ENCODE measurements around the gene CCDC141. TPM values are rescaled to one million over a fixed set of nuclear protein-coding genes. Genes with fewer than 3 reads are reported as not detected.

The CCDC141 gene
- total and polyA plus RNA-seq, 3 donors from 2014 or later = 2.2 to 25.9 (median 17.8) TPM

DNA sequence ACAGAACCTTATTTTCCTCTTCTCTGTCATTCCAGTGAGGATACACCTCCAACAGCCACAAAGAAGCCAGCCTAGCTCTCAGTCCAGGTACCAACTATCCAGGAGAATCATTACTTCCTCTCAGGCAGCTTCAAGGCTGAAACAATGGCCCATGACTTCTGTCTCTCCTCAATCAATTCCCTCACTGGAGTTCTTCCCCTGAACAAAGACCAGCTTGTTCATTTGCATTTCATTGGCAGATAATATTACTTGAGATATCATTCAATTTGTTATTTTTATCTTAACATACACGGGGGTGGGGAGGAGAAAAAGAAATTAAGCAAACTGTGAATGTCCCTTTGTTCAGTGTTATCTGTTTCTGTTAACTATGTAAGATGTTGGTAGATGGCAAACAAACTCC is 44.0 kb downstream of the CCDC141 start:
- Histone ChIP-seq H3K9me3 (no peaks in the 10 kb centered on the region), H3K4me3 (no peak overlapping the region), H3K27ac (peak overlapping the region; percentile 71), H3K27me3 (no peaks in the 10 kb centered on the region), H3K4me1 (no peaks in the 10 kb centered on the region), H3K36me3 (ENCODE audit: low read depth, missing control alignments) (no peaks in the 10 kb centered on the region)
- WGBS, 2 donors = 50 to 64% methylated on average over 1 of the region's 1 CpG
- TF ChIP-seq POLR2A (IDR thresholded peaks at IDR 0.05) = no peak
- TF ChIP-seq, protein P1, sequence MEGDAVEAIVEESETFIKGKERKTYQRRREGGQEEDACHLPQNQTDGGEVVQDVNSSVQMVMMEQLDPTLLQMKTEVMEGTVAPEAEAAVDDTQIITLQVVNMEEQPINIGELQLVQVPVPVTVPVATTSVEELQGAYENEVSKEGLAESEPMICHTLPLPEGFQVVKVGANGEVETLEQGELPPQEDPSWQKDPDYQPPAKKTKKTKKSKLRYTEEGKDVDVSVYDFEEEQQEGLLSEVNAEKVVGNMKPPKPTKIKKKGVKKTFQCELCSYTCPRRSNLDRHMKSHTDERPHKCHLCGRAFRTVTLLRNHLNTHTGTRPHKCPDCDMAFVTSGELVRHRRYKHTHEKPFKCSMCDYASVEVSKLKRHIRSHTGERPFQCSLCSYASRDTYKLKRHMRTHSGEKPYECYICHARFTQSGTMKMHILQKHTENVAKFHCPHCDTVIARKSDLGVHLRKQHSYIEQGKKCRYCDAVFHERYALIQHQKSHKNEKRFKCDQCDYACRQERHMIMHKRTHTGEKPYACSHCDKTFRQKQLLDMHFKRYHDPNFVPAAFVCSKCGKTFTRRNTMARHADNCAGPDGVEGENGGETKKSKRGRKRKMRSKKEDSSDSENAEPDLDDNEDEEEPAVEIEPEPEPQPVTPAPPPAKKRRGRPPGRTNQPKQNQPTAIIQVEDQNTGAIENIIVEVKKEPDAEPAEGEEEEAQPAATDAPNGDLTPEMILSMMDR (IDR thresholded peaks at IDR 0.05) = no peak
- peak; percentile 56 for DNase-seq
- intact Hi-C loops (cut with DNase I; ENCODE audit: low total_unique reads) = no loop called here

DNA sequence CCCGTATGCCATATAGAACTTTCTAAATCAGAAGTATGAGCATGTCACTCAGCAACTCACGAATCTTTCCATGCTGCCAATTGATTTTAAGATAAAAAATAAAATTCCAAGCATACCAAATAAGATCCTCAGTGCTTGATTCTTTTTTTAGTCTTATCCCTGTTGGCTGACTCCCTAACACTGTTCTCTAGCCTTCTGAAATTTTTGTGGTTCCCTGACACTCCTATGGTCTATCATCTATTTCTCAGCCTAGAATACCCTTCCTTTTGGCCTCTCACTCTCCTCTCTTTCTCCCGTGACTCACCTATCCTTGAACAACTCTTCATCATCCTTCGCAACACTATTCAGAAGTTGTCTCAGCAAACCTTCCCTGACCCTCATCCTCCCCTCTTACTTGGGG is 50.5 kb downstream of the CCDC141 start:
- H3K27me3 ChIP-seq = no peaks in the 10 kb centered on the region
- DNase-seq = no peak
- H3K4me3 ChIP-seq = no peak overlapping the region
- 89% methylated on average over 4 of the region's 4 CpGs for WGBS, 2 donors
- H3K4me1 ChIP-seq = no peaks in the 10 kb centered on the region
- TF ChIP-seq, protein P1 (IDR thresholded peaks at IDR 0.05) = no peak
- no peak for TF ChIP-seq POLR2A (IDR thresholded peaks at IDR 0.05)
- no peak overlapping the region for H3K27ac ChIP-seq
- intact Hi-C loops (cut with DNase I; ENCODE audit: low total_unique reads) = no loop called here
- H3K9me3 ChIP-seq = no peaks in the 10 kb centered on the region
- no peaks in the 10 kb centered on the region for H3K36me3 ChIP-seq (ENCODE audit: low read depth, missing control alignments)

DNA sequence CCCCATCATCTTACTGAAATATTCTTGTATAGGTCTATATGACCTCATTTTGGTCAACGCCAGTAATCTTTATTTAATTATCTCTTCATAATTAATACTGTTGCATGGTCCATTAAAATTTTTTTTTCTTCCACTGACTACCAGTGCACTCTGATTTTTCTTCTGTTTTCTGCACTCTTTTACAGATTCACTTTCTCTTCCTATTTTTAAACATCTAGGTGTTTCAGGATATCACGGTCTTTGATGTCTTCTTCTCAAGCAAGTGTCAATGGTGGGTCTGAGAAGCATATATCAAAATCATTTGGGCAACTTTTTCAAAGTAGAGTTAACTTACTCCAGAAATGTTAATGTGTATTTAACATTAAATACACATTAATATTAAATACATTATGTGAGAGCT is 51.4 kb downstream of the CCDC141 start:
- H3K9me3 ChIP-seq = no peaks in the 10 kb centered on the region

DNA sequence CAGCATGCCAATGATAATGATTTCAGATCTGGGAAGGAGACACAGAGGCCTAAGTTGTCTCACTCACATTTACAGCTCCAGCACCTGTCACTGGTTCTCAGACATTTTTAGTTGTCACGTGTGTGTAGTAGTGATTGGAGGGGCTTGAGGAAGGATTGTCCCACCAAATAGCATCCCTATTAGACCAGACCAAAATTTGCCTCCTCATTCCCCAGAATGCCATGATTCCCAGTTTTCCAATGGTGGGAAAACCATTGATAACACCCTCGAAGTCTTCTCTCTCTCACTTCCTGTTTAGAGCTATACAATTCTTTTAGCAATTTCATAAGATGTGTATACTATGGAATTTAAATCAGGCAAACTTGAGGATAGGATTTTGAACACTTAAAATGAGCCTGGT is 52.5 kb downstream of the CCDC141 start:
- no peaks in the 10 kb centered on the region for H3K36me3 ChIP-seq (ENCODE audit: low read depth, missing control alignments)
- no peaks in the 10 kb centered on the region for H3K4me1 ChIP-seq
- no peaks in the 10 kb centered on the region for H3K27me3 ChIP-seq
- no peak for DNase-seq
- 76 to 79% methylated on average over 2 of the region's 2 CpGs for WGBS, 2 donors
- H3K9me3 ChIP-seq = no peaks in the 10 kb centered on the region
- intact Hi-C loops (cut with DNase I; ENCODE audit: low total_unique reads) = no loop called here
- peak overlapping the region in 1 of 2 donors; percentile 75 for H3K27ac ChIP-seq
- TF ChIP-seq, protein P1 (IDR thresholded peaks at IDR 0.05) = no peak
- TF ChIP-seq POLR2A (IDR thresholded peaks at IDR 0.05) = no peak
- no peak overlapping the region for H3K4me3 ChIP-seq

More for the DNA sequence above, 51.4 kb downstream of the CCDC141 start:
- WGBS, 2 donors = 90 to 94% methylated on average over 2 of the region's 2 CpGs
- H3K36me3 ChIP-seq (ENCODE audit: low read depth, missing control alignments) = no peaks in the 10 kb centered on the region
- no peaks in the 10 kb centered on the region for H3K4me1 ChIP-seq
- H3K27me3 ChIP-seq = no peaks in the 10 kb centered on the region
- intact Hi-C loops (cut with DNase I; ENCODE audit: low total_unique reads) = no loop called here
- H3K4me3 ChIP-seq = no peak overlapping the region
- TF ChIP-seq, protein P1 (IDR thresholded peaks at IDR 0.05) = no peak
- no peak for TF ChIP-seq POLR2A (IDR thresholded peaks at IDR 0.05)
- no peak overlapping the region for H3K27ac ChIP-seq
- no peak for DNase-seq

DNA sequence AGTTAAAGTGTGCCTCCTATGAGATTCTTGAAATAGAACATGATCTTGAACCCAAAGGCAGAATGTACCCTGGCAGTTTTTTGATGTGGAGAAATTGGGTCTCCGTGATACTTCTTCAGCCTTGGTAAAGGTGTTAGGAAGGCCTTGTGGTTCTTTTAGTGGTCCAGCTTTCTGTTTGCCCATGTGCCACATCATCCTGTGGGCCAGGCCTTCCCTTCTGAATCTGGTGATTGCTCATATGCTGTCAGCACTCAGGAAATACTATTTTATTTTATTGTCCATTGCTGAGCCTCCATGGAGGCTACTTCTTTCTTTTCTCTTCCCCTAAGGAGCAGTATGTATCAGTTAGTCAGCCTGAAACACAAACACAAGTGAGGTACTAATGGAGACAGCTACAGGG is 52.9 kb downstream of the CCDC141 start:
- H3K36me3 ChIP-seq (ENCODE audit: low read depth, missing control alignments) = no peaks in the 10 kb centered on the region
- no peaks in the 10 kb centered on the region for H3K9me3 ChIP-seq
- H3K4me3 ChIP-seq = no peak overlapping the region
- H3K27me3 ChIP-seq = no peaks in the 10 kb centered on the region
- H3K27ac ChIP-seq = peak overlapping the region; percentile 75 to 80
- DNase-seq = no peak
- no peak for TF ChIP-seq POLR2A (IDR thresholded peaks at IDR 0.05)
- TF ChIP-seq, protein P1 (IDR thresholded peaks at IDR 0.05) = no peak
- H3K4me1 ChIP-seq = no peaks in the 10 kb centered on the region
- intact Hi-C loops (cut with DNase I; ENCODE audit: low total_unique reads) = no loop called here
- WGBS, 2 donors = 88 to 100% methylated on average over 1 of the region's 1 CpG

All from testis (tissue), 3 donors.